ENCODE measurements around the gene FUT7.

Gene FUT7

GRCh38 chr9:137031904-137032640 is at the start of gene FUT7:
Gene FUT7, minus strand, starts transcription at chr9:137032088. Its CDS starts 97 bp downstream, at chr9:137031991.
- FAIRE-seq: no peak

- FAIRE-seq: no peak
Measured at GRCh38 chr9:137080260-137081122, 48.6 kb upstream of the FUT7 start.

GRCh38 chr9:137079401-137079787 is 47.5 kb upstream of the FUT7 start:
- FAIRE-seq: no peak

- no peak for FAIRE-seq
Measured at GRCh38 chr9:137078701-137079400, 47.0 kb upstream of the FUT7 start.

- no peak for FAIRE-seq
Measured at GRCh38 chr9:137077758-137078693, 46.1 kb upstream of the FUT7 start.

GRCh38 chr9:137077010-137077747 is 45.3 kb upstream of the FUT7 start, which contains the start of gene UAP1L1:
Gene UAP1L1, plus strand, starts transcription at chr9:137077517. Its CDS starts 16 bp downstream, at chr9:137077533.
- no peak for FAIRE-seq

- no peak for FAIRE-seq
Measured at GRCh38 chr9:137076636-137077009, 44.7 kb upstream of the FUT7 start.

- no peak for FAIRE-seq
Measured at GRCh38 chr9:137075275-137075775, 43.4 kb upstream of the FUT7 start.

GRCh38 chr9:137074657-137075274 is 42.9 kb upstream of the FUT7 start:
- FAIRE-seq: no peak

- FAIRE-seq: no peak
Measured at GRCh38 chr9:137073992-137074399, 42.1 kb upstream of the FUT7 start.

- FAIRE-seq: no peak
Measured at GRCh38 chr9:137071282-137071681, 39.4 kb upstream of the FUT7 start.

- no peak for FAIRE-seq
Measured at GRCh38 chr9:137070906-137071275, 39.0 kb upstream of the FUT7 start.

- FAIRE-seq: peak; percentile 95
Measured at GRCh38 chr9:137070201-137070905, 38.5 kb upstream of the FUT7 start, which contains the start of gene SAPCD2. Gene SAPCD2, minus strand, starts transcription at chr9:137070557. Its CDS starts 97 bp downstream, at chr9:137070460.

- no peak for FAIRE-seq
Measured at GRCh38 chr9:137069508-137070091, 37.7 kb upstream of the FUT7 start.

- no peak for FAIRE-seq
Measured at GRCh38 chr9:137068539-137069507, 36.9 kb upstream of the FUT7 start.

GRCh38 chr9:137067860-137068538 is 36.1 kb upstream of the FUT7 start:
- FAIRE-seq: no peak

GRCh38 chr9:137066096-137066861 is 34.4 kb upstream of the FUT7 start:
- no peak for FAIRE-seq
